Spleen (tissue), 11 donors: ENCODE results near the gene FYB1. TPM values are rescaled to one million over a fixed set of nuclear protein-coding genes. Genes with fewer than 3 reads are reported as not detected.

Source experiments
- DNase-seq: peaks from one replicate; pipeline ENCODE4 v3.0.0-alpha.2; 2020
- H3K27ac ChIP-seq, 8 donors: fragments of 200-600 bp; sonication (generic) in 7 of 8; 1 replicate in 4 of 8; 2 replicates in 4 of 8; pipeline versions ENCODE4 v1.5.0 to v1.8.0; 2016 to 2021; ENCODE audit warnings: inconsistent platforms in 4 of 8, mild to moderate bottlenecking in 4 of 8, moderate library complexity in 1 of 8
- H3K27me3 ChIP-seq, 7 donors: fragments of 200-600 bp; sonication (generic) in 6 of 7; replicated peaks in 1 of 7; 1 replicate in 4 of 7; 2 replicates in 3 of 7; pipeline versions ENCODE4 v1.5.0 to v1.8.0; 2016 to 2021; ENCODE audit warnings: inconsistent platforms in 3 of 7, mild to moderate bottlenecking in 1 of 7
- H3K36me3 ChIP-seq, 6 donors: fragments of 200-600 bp; sonication (generic) in 5 of 6; 1 replicate in 4 of 6; 2 replicates in 2 of 6; pipeline versions ENCODE4 v1.5.0 to v1.8.0; 2016 to 2021; ENCODE audit warnings: inconsistent platforms in 2 of 6
- H3K4me1 ChIP-seq, 6 donors: fragments of 200-600 bp; sonication (generic) in 5 of 6; 1 replicate in 3 of 6; 2 replicates in 3 of 6; pipeline versions ENCODE4 v1.5.0 to v1.8.0; 2016 to 2021; ENCODE audit warnings: inconsistent platforms in 3 of 6
- H3K4me3 ChIP-seq, 8 donors: fragments of 200-600 bp; sonication (generic) in 7 of 8; 1 replicate in 4 of 8; 2 replicates in 4 of 8; pipeline versions ENCODE4 v1.5.0 to v1.8.0; 2016 to 2021; ENCODE audit warnings: inconsistent platforms in 4 of 8, mild to moderate bottlenecking in 4 of 8, moderate library complexity in 2 of 8
- H3K9me3 ChIP-seq, 8 donors: fragments of 200-600 bp; sonication (generic) in 7 of 8; 1 replicate in 4 of 8; 2 replicates in 4 of 8; pipeline versions ENCODE4 v1.5.0 to v1.8.0; 2016 to 2021; ENCODE audit warnings: inconsistent platforms in 4 of 8
- CTCF ChIP-seq, 11 experiments: fragments of 200-600 bp in 7 of 11; fragments of 450-650 bp in 4 of 11; sonication (generic) in 4 of 11; IDR thresholded peaks in 8 of 11; conservative IDR thresholded peaks in 3 of 11; 1 replicate in 7 of 11; 2 replicates in 4 of 11; pipeline versions ENCODE4 v1.4.0 to v1.8.0; 2016 to 2021; ENCODE audit warnings: antibody characterized with exemption in 11 of 11, inconsistent platforms in 4 of 11, mild to moderate bottlenecking in 1 of 11
- POLR2A ChIP-seq, 3 donors: fragments of 450-650 bp; IDR thresholded peaks; one replicate each; pipeline ENCODE4 v1.5.1; 2017; ENCODE audit warnings: antibody characterized with exemption in 3 of 3, mild to moderate bottlenecking in 1 of 3
- POLR2AphosphoS5 ChIP-seq, 3 donors: sonication (generic); formaldehyde crosslinking; IDR thresholded peaks; one replicate each; pipeline ENCODE4 v1.5.1; 2017; ENCODE audit warnings: antibody characterized with exemption in 3 of 3
- WGBS, 5 donors: extraction: QIAGEN DNeasy Blood & Tissue Kit in 3 of 5; methylation state at CpG; one replicate each; pipeline versions ENCODE4 v1.1.5 to v1.1.7; 2013 to 2018; 5-methylcytosine and 5-hydroxymethylcytosine counted together
- intact Hi-C: fragments of 100-400 bp; cut with DNase I; formaldehyde crosslinking; loops from one replicate; pipeline ENCODE4 v1.15.0; 2023; ENCODE audit warnings: low total_unique reads
- polyA plus RNA-seq, 3 donors: library from polyadenylated mRNA; stranded (reverse); fragments of 200-250 nt; gene quantifications; one replicate each; pipeline ENCODE4 v1.2.1, GENCODE V29; 2013
- total RNA-seq, 7 donors: library from RNA; depleted of rRNA in 3 of 7; stranded (reverse); fragments of >200 nt in 3 of 7; fragmentation: NEBNext Ultra II Directional in 4 of 7; extraction: Animal tissue kit (Norgen Biotek cat#: 25700) in 4 of 7; gene quantifications; one replicate each; pipeline versions ENCODE4 v1.1.0 to v1.2.1, GENCODE V29; 2016 to 2021
- donor health status: healthy with polysubstance abuse.
- donor health status: DM: no; HTN: no; CAD: no; lungs with moderate emphysema.
- donor health status: DM: no; HTN: no; CAD: no.
- donor health status: Bipolar disorder and iron deficiency.
- donor health status: healthy.
- donor health status: DM: no; HTN: no; CAD: no.
- donor health status: DM: yes; HTN: yes; CAD: no.

FYB1 gene
- total and polyA plus RNA-seq, 10 donors: 21.0 to 287 (median 200) TPM

- intact Hi-C loops: no loop called here
Observed at GRCh38 chr5:39175273-39175955, 43.9 kb downstream of the FYB1 start.

GRCh38 chr5:39173069-39173468, 46.3 kb downstream of the FYB1 start:
- Histone ChIP-seq H3K4me3 (no peak overlapping the region), H3K27me3 (no peaks in the 10 kb centered on the region), H3K27ac (peak overlapping the region in 4 of 8 donors; percentile 18 to 84 (median 82)), H3K36me3 (peaks cover 0 to 13% (median 0%) of the 10 kb centered on the region in 6 donors), H3K9me3 (peaks cover 0 to 10% (median 0%) of the 10 kb centered on the region in 8 donors), H3K4me1 (peaks cover 10 to 85% (median 42%) of the 10 kb centered on the region in 6 donors)
- TF ChIP-seq POLR2A (IDR thresholded peaks at IDR 0.05) (no peak), CTCF (IDR thresholded peaks at IDR 0.05 in 8 of 11, conservative IDR thresholded peaks at IDR 0.05 in 3 of 11) (no peak), POLR2AphosphoS5 (IDR thresholded peaks at IDR 0.05) (no peak)
- 86 to 99% (median 97%) methylated on average over 3 of the region's 3 CpGs for WGBS, 5 donors
- DNase-seq: no peak
- intact Hi-C loops: no loop called here

More at GRCh38 chr5:39175273-39175955, 43.9 kb downstream of the FYB1 start:
- no peak for DNase-seq
- Histone ChIP-seq H3K27me3 (no peaks in the 10 kb centered on the region), H3K27ac (peak overlapping the region; percentile 42 to 84 (median 76)), H3K36me3 (peaks cover 0 to 3% (median 0%) of the 10 kb centered on the region in 6 donors), H3K4me3 (no peak overlapping the region), H3K4me1 (peaks cover 13 to 91% (median 63%) of the 10 kb centered on the region in 6 donors), H3K9me3 (peaks cover 0 to 10% (median 0%) of the 10 kb centered on the region in 8 donors)
- 56 to 77% (median 71%) methylated on average over 5 of the region's 5 CpGs for WGBS, 5 donors
- TF ChIP-seq POLR2AphosphoS5 (IDR thresholded peaks at IDR 0.05): no peak
- no peak for TF ChIP-seq POLR2A (IDR thresholded peaks at IDR 0.05)
- TF ChIP-seq CTCF (IDR thresholded peaks at IDR 0.05 in 8 of 11, conservative IDR thresholded peaks at IDR 0.05 in 3 of 11): no peak

GRCh38 chr5:39172593-39172992, 46.8 kb downstream of the FYB1 start:
- peaks cover 0 to 13% (median 0%) of the 10 kb centered on the region in 6 donors for H3K36me3 ChIP-seq
- H3K9me3 ChIP-seq: peaks cover 0 to 10% (median 0%) of the 10 kb centered on the region in 8 donors
- TF ChIP-seq POLR2AphosphoS5 (IDR thresholded peaks at IDR 0.05): no peak
- no peak for TF ChIP-seq CTCF (IDR thresholded peaks at IDR 0.05 in 8 of 11, conservative IDR thresholded peaks at IDR 0.05 in 3 of 11)
- TF ChIP-seq POLR2A (IDR thresholded peaks at IDR 0.05): no peak
- no peaks in the 10 kb centered on the region for H3K27me3 ChIP-seq
- no peak overlapping the region for H3K4me3 ChIP-seq
- WGBS, 5 donors: 93 to 97% (median 96%) methylated on average over 2 of the region's 2 CpGs
- no peak for DNase-seq
- H3K4me1 ChIP-seq: peaks cover 9 to 85% (median 40%) of the 10 kb centered on the region in 6 donors
- H3K27ac ChIP-seq: peak overlapping the region in 1 of 8 donors; percentile 45
- intact Hi-C loops: no loop called here

- 48 to 68% (median 59%) methylated on average over 4 of the region's 4 CpGs for WGBS, 5 donors
- TF ChIP-seq POLR2A (IDR thresholded peaks at IDR 0.05): no peak
- no peak for TF ChIP-seq CTCF (IDR thresholded peaks at IDR 0.05 in 8 of 11, conservative IDR thresholded peaks at IDR 0.05 in 3 of 11)
- TF ChIP-seq POLR2AphosphoS5 (IDR thresholded peaks at IDR 0.05): no peak
- Histone ChIP-seq H3K27me3 (no peaks in the 10 kb centered on the region), H3K4me3 (no peak overlapping the region), H3K4me1 (peaks cover 10 to 85% (median 35%) of the 10 kb centered on the region in 6 donors), H3K9me3 (peaks cover 0 to 10% (median 0%) of the 10 kb centered on the region in 8 donors), H3K27ac (peak overlapping the region in 1 of 8 donors; percentile 45), H3K36me3 (peaks cover 0 to 13% (median 0%) of the 10 kb centered on the region in 6 donors)
- intact Hi-C loops: no loop called here
- DNase-seq: no peak
Observed at GRCh38 chr5:39171647-39172046, 47.7 kb downstream of the FYB1 start.
